AG09309 (cell line): ENCODE measurements around the gene MAMDC2.
"Not testable (repeated sequence)": the region's sequence is repeated elsewhere in the genome, so short reads cannot be mapped to it uniquely, and the experiment has no call there.

Experiments used
- DNase-seq: peaks from one replicate; pipeline ENCODE4 v3.0.0-alpha.2; 2010; ENCODE audit warnings: low read depth
- H3K4me3 ChIP-seq: 2 replicates; pipeline ENCODE4 v1.5.1; 2011; ENCODE audit warnings: mild to moderate bottlenecking, low read depth, low read length, moderate library complexity; ENCODE audit not compliant: control insufficient read depth
- CTCF ChIP-seq: IDR thresholded peaks from 2 replicates; pipeline ENCODE4 v1.5.1; 2011; ENCODE audit warnings: mild to moderate bottlenecking, low read depth, low read length, inconsistent platforms; ENCODE audit not compliant: insufficient read depth, control insufficient read depth; ENCODE audit errors: missing control alignments

MAMDC2 gene

GRCh38 chr9:70031141-70031545, 12.5 kb upstream of the MAMDC2 start:
- DNase-seq = peak; percentile 24
- no peak overlapping the region for H3K4me3 ChIP-seq
- TF ChIP-seq CTCF = no peak

GRCh38 chr9:70034271-70034711, 9.4 kb upstream of the MAMDC2 start:
- no peak overlapping the region for H3K4me3 ChIP-seq
- no peak for TF ChIP-seq CTCF
- DNase-seq = no peak

GRCh38 chr9:70035691-70036090, 8.0 kb upstream of the MAMDC2 start:
- H3K4me3 ChIP-seq = no peak overlapping the region
- no peak for TF ChIP-seq CTCF
- DNase-seq = no peak

- no peak overlapping the region for H3K4me3 ChIP-seq
- no peak for DNase-seq
- TF ChIP-seq CTCF = no peak
Observed at GRCh38 chr9:70036641-70037040, 7.0 kb upstream of the MAMDC2 start.

- H3K4me3 ChIP-seq, DNase-seq: not testable (repeated sequence)
Observed at GRCh38 chr9:70038171-70038621, 5.5 kb upstream of the MAMDC2 start.

- TF ChIP-seq CTCF = no peak
- DNase-seq = no peak
- H3K4me3 ChIP-seq = no peak overlapping the region
Observed at GRCh38 chr9:70040376-70040903, 3.2 kb upstream of the MAMDC2 start.

- H3K4me3 ChIP-seq = no peak overlapping the region
- TF ChIP-seq CTCF = no peak
- no peak for DNase-seq
Observed at GRCh38 chr9:70042461-70043215, 1.0 kb upstream of the MAMDC2 start.
